GM19438 (cell line): ENCODE data around the gene RPS3.

Experiments
- ATAC-seq: cut with Tn5 transposase; IDR thresholded peaks from one replicate; pipeline ENCODE4 v1.9.1; 2021; ENCODE audit warnings: low read depth; ENCODE audit not compliant: unreplicated experiment

Gene RPS3

DNA sequence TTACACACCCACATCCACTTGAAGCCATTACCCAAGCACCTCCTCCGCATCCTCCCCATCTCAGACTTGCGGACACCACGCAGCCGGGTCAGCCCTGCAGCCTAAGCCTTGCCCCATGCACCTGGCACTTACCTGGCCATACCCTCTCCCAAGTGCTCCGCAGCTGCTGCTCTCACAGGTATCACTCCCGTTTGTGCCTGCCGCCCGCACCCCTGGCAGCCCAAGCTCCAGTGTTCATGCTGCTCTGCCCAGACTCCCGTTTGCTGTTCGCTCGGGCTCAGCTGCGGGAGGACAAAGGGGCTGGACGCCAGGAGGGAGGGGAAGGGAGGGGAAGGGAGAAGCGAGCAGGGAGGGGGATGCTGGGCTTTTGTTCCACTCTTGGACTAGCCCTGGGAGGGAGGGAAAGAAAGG is 33.6 kb downstream of the RPS3 start, which contains the start of gene KLHL35:
KLHL35 (minus strand) TSS at position 293 of the 411 bp plus-strand sequence. CDS start 2,574 bp downstream, outside the sequence.
- no peak for ATAC-seq

- ATAC-seq = no peak
Measured at GRCh38 chr11:75433443-75433842, 34.1 kb downstream of the RPS3 start.

DNA sequence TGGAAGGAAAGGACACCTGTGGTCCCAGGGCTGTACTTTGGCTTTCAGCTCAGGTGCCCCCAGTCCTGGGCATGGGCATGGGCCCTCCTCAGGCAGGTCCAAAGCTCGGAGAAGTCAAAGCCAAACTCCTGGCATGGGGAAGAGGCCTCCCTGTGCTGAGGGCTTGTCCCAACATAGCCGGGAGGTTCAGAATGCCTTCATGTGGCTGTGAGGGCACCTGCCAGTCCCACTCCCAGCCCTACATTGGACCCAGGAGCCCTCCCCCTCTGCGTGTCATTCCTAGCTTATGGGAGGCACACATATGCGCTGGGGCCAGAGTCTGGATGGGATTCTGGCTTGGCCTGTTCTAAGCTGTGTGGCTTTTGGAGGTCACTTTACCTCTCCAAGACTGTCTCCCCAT is 34.7 kb downstream of the RPS3 start:
- ATAC-seq = no peak

DNA sequence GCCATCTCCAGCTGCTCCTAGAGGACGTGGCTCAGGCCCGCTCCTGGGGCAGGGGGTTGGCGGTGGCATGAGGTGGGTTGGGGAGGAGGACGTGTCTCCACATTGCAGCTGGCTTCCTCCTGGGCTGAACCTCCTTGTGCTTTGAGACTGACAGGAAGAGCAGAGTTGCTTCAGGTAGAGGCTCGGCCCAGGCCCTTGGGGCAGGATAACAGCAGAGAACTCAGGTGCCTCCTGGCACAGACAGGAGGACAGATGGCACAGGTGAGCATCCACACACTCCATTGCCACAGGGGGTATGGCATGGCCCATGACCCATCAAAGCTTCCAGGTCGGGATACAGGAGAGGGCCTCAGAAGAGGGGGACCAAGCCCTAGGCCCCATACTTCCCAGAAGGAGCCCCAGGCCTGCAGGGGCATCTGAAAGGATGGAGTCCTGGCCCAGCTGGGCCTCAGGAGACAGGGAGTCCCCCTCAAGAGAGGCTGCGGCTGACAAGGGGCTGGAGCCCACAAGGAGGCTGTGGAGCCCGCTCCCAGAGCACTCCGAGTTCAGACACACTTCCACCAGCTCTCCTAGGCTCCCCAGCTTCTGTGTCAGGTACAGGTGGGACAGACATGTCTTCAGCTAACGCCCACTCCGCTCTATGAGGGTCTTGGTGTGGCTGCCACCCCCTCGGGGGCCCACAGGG is 35.7 kb downstream of the RPS3 start:
- no peak for ATAC-seq

- ATAC-seq = no peak
Measured at GRCh38 chr11:75435571-75435925, 36.2 kb downstream of the RPS3 start.

DNA sequence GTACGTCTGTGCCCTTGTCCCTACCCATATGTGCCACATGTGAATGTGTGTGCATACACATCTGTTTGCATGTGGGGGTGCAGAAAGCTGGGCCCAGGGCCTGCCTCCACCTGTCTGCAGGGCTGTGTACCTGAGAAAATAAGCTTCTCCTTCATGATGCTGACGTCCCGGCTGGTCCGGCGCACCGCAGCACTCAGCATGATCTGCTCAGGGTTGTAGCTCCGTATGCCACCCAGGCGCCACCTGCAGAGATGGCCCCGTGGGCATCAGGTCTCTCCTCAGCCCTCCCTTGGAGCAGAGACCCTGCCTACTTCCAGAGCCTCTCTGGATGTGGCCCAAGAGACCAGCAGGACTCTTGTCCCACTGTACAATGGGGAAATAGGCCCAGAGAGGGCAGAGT is 37.5 kb downstream of the RPS3 start:
- ATAC-seq = no peak

DNA sequence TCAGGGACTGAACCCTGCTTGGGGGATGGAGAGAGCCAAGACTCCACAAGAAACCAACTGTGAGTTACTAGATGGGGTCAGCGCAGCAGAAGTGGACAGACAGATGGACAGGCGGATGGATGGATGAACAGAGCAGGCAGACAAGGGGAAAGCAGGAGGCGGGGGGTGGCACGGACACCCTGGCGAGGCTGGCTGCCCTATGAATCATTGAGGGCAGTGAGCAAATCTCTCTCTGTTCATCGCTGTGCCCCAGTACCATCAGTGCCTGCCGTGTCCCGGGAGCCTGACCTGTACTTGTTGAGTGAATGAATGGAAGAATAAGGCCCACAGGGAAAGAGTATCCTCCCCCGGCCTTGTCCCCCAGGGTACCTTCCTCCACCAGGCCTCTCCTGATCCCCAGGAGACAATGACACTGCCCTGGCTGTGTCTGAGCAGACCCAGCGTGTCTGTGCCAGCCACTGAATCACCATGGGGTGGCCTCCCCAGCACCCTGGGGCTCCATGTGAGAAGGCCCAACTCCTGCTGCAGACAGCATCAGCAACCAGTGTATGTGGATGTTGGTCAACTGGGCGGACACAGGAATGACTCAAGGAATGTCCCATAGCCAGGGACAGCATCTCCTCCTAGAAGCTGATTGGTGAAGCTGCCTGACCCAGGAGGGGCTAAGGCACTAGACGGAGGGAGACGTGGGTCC is 38.8 kb downstream of the RPS3 start:
- no peak for ATAC-seq

- ATAC-seq = no peak
Measured at GRCh38 chr11:75439026-75439425, 39.7 kb downstream of the RPS3 start.

DNA sequence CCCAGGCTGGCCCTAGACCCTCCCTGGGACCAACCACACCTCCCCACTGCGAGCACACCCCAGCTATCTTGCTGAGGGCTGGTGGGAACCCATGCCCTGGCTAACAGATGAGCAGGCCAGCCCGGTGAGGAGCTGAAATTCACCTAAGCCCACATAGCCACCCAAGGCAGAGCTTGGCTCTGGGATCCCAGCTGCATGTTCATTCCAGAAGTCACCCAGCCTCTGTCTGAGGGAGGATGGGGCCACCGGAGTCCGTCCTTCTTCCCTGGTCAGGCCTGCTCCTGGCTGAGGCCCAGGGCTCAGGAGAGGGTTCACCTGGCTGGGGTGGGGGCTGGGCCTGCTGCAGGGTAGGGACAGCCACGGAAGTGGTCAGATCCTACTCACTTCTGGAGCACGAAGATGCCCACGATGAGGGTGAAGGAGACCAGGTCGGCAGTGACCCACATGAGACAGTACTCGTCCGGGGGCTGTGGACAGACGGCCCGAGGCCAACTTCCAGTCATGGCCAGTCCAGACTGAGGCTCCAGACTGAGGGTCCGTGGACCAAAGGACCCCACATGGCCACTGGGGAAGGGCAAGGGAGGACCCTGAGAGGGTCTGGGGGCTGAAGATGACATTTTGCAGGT is 40.3 kb downstream of the RPS3 start:
- no peak for ATAC-seq

- ATAC-seq = no peak
Measured at GRCh38 chr11:75440960-75441803, 41.9 kb downstream of the RPS3 start.

DNA sequence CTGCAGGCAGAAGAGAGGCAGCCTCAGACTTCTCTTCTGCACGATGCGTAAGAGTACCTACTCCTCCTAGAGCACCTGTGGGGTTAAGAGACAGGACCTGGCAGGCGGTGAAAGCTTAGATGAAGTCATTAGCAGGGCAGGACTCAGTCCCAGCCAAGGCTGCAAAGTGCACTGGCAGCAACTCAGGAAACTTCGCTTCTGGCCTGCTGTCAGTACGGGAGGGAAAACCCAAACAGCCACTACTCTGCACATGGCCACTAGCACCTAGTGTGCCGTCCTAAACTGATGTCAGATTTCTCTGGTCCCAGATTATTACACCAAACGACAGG is 42.5 kb downstream of the RPS3 start:
- ATAC-seq = no peak

DNA sequence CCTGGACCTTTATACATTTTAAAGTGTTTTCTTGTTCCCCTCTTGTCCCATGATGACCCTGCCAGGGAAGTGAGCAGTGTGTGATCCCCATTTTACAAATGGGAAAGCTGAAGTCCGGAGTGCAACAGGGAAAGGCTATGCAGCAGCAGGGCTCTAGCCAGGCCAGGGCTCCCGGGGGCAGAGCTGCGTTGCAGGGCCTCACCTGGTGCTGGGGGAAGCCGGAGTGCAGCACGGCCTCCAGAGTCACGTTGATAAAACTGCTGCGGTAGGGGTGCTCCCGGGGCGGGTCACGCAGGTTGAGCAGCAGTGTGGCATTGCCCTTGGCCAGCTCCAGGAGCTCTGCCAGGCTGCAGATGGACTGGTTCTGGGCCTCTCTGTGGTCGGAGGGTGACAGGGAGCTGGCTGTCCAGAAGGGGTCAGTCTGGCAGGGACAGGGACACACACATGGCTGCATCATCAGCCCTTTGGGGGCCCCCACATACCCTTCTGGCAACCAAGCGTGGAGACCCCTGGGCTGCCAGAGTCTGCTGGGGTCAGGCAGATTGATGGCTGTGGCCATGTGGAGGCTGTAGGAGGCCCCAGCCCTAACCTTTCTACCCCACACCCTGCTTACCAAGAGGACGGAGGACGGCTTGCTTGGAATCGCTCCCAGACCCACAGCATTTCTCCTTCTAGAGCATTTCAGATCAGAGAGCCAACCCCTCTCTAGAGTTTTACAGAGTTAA is 43.0 kb downstream of the RPS3 start:
- ATAC-seq = no peak

- ATAC-seq = no peak
Measured at GRCh38 chr11:75443043-75443442, 43.7 kb downstream of the RPS3 start.

DNA sequence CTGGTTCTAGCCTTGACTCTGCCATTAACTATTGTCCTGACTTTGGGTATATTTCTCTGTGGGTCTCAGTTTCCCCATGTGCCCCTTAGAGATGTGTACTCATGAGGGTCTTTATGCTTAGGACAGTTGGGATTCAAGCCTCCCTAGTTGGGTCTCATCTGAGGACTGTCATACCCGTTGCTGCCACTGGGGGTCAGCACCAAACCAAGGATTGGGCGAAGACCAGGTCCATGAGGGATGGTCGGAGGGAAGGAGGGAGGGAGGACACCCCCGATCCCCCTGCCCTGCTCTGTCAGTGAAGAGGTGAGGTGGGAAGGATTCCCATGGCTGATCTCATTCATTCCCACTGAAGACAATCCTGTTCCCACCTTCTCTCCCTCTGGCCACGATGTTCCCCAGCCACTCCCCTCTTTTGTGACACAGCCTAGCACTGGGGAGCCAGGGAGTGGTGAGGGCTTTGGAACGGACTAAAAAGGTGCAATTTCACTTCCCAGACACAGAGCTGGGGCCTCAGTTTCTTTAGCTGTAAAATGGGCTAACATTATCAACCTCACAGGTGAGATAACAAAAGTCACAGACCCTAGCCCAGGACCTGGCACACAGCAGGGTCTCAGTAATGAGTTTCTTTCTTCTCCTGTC is 46.1 kb downstream of the RPS3 start:
- ATAC-seq = peak; percentile 74

DNA sequence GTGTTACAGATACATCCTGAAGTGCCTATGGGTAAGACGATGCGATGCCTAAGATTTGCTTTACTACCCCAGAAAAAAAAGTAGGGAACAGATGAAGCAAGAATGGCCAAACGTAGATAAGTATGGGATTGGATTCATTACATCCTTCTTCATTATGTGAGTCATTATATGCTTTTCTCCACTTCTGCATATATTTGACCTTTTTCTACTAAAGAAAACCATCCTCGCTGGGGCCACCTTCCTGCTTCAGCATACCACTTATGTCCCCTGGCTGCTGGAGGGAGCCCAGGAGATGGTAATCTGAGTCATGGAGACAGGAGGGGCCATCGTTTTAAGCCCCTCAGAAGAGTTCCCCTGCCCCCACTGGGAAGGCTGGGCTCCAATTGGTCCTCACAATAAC is 48.1 kb downstream of the RPS3 start:
- no peak for ATAC-seq

- no peak for ATAC-seq
Measured at GRCh38 chr11:75449271-75449670, 50.0 kb downstream of the RPS3 start.

DNA sequence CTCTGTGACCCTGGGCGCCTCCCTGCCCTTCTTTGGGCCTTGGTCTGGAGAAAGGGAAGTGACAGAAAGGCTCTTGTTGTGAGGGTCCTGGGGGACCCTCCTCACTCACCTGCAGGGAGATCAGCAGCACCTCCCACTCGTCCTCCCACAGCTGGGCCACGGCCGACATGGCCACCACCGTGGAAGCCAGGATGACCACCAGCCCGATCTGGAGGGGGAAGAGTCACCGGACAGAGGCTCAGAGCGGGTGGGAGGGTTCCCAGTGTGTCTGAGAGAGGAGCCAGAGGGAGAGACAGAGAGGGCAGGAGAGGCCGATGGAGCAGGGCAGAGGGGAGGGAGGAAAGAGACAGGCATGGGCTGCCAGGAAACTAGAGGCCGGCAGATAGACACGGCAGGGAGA is 50.5 kb downstream of the RPS3 start:
- ATAC-seq = no peak

GRCh38 chr11:75450236-75450635 is 50.9 kb downstream of the RPS3 start:
- no peak for ATAC-seq

DNA sequence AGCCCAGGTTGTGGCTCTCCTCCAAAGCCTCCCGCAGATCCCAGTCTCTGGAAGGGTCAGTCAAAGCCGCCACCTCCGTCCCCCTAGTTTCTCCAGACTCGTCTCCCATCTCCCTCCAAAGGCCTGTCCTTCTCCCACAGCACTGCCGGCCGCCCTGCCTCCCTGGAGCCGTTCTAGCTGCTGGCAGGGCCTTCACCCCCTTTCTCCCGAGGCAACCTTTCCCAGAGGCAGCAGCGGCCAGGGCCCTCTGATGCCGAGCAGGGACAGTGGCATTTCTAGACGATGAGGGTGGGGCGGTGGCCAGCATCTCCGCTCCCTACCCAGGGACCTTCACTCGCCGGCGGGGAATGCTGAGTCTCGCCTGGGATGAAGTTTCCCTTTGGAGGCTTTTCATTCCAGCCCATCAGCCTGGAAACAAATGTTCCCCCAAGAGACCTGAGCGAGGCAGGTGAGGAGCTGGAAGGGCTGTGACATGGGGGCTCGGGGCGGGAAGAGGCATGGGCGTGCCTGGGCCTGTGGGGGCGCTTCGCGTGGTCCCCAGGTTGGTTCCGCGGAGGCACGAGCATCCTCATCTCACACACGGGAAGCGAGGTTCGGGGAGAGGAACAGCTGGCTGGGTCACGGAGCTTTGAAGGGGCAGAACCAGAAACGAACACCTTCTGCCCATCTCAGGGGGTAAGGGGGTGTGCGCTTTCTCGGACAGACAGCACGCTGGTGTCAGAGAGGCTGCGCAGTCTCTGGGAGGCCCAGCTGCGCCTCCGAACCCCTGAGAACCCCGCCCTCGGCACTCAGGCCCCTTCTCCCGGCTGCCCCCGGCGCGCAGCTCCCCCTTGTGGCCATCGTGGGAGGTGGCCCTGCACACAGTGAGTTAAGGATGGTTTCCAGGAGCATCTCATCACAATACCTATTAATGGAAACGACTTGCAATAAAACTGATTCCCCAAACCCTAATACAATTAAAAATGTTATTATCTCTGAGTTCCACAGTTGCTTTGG is 51.8 kb downstream of the RPS3 start:
- ATAC-seq = no peak
